ENCODE measurements around the gene ZNF705A.
"Not testable (repeated sequence)": the region's sequence is repeated elsewhere in the genome, so short reads cannot be mapped to it uniquely, and the experiment has no call there.

The ZNF705A gene

GRCh38 chr12:8184206-8184605 is 27.4 kb downstream of the ZNF705A start:
- DNase-seq (ENCODE audit: low read depth in 2 of 2): not testable (repeated sequence)

- DNase-seq (ENCODE audit: low read depth in 2 of 2): not testable (repeated sequence)
Observed at GRCh38 chr12:8188088-8188487, 31.3 kb downstream of the ZNF705A start.

- peak; percentile 61 to 67 for DNase-seq (ENCODE audit: low read depth in 2 of 2)
Observed at GRCh38 chr12:8197685-8198308, 41.0 kb downstream of the ZNF705A start.

- DNase-seq (ENCODE audit: low read depth in 2 of 2): not testable (repeated sequence)
Observed at GRCh38 chr12:8218711-8219382, 62.0 kb downstream of the ZNF705A start.

- DNase-seq (ENCODE audit: low read depth in 2 of 2): not testable (repeated sequence)
Observed at GRCh38 chr12:8221375-8221774, 64.6 kb downstream of the ZNF705A start.

- DNase-seq (ENCODE audit: low read depth in 2 of 2): not testable (repeated sequence)
Observed at GRCh38 chr12:8221844-8222243, 65.0 kb downstream of the ZNF705A start.

- not testable (repeated sequence) for DNase-seq (ENCODE audit: low read depth in 2 of 2)
Observed at GRCh38 chr12:8222303-8222702, 65.5 kb downstream of the ZNF705A start.

GRCh38 chr12:8223646-8224045 is 66.8 kb downstream of the ZNF705A start:
- not testable (repeated sequence) for DNase-seq (ENCODE audit: low read depth in 2 of 2)

GRCh38 chr12:8224782-8225181 is 68.0 kb downstream of the ZNF705A start:
- not testable (repeated sequence) for DNase-seq (ENCODE audit: low read depth in 2 of 2)

- DNase-seq (ENCODE audit: low read depth in 2 of 2): no peak
Observed at GRCh38 chr12:8226355-8226754, 69.5 kb downstream of the ZNF705A start.

- DNase-seq (ENCODE audit: low read depth in 2 of 2): not testable (repeated sequence)
Observed at GRCh38 chr12:8226992-8227731, 70.3 kb downstream of the ZNF705A start, which contains the start of gene FAM90A1. FAM90A1 (minus strand) TSS chr12:8227618; CDS start chr12:8224832, 2,786 bp downstream.

GRCh38 chr12:8227732-8228077 is 70.9 kb downstream of the ZNF705A start:
- not testable (repeated sequence) for DNase-seq (ENCODE audit: low read depth in 2 of 2)

GRCh38 chr12:8228607-8229006 is 71.8 kb downstream of the ZNF705A start:
- not testable (repeated sequence) for DNase-seq (ENCODE audit: low read depth in 2 of 2)

GRCh38 chr12:8229486-8229885 is 72.7 kb downstream of the ZNF705A start:
- DNase-seq (ENCODE audit: low read depth in 2 of 2): not testable (repeated sequence)

Measured in fibroblast of skin of left quadriceps (primary cell).